K562 (cell line): ENCODE results near the gene ZCCHC3. TPM values are rescaled to one million over a fixed set of nuclear protein-coding genes. Genes with fewer than 3 reads are reported as not detected.
A peak's percentile ranks its signal among the peaks of the same experiment; 100 is the strongest.

ENCODE experiments used
- BHLHE40 ChIP-seq: IDR thresholded peaks from 2 replicates; pipeline ENCODE4 v1.6.1; 2011; ENCODE audit warnings: low read length, improper control_type of control experiment
- CCNT2 ChIP-seq: IDR thresholded peaks from 2 replicates; pipeline ENCODE4 v1.6.1; 2011; ENCODE audit warnings: borderline replicate concordance, low read depth, mild to moderate bottlenecking, moderate library complexity, mixed read lengths, low read length; ENCODE audit not compliant: insufficient read length; ENCODE audit errors: extremely low read depth
- E2F5 ChIP-seq: sonication (generic); formaldehyde crosslinking; IDR thresholded peaks from 2 replicates; pipeline ENCODE4 v1.8.0; 2022; ENCODE audit warnings: mild to moderate bottlenecking, missing genetic modification reagents
- FOS ChIP-seq: IDR thresholded peaks from 3 replicates; pipeline ENCODE4 v1.6.1; 2011; ENCODE audit not compliant: insufficient read length; ENCODE audit errors: extremely low read depth
- GMEB1 ChIP-seq: fragments of 250-450 bp; sonication (Bioruptor Pico); IDR thresholded peaks from 2 replicates; pipeline ENCODE4 v1.4.0; 2020; ENCODE audit warnings: mild to moderate bottlenecking
- IRF1 ChIP-seq: sonication (generic); formaldehyde crosslinking; IDR thresholded peaks from 2 replicates; pipeline ENCODE4 v1.8.0; 2022; ENCODE audit warnings: missing genetic modification reagents, mild to moderate bottlenecking, borderline replicate concordance
- KLF6 ChIP-seq: fragments of 250-450 bp; sonication (Bioruptor Pico); IDR thresholded peaks from 2 replicates; pipeline ENCODE4 v1.4.0; 2020; ENCODE audit warnings: mild to moderate bottlenecking, moderate library complexity, borderline replicate concordance
- MAFG ChIP-seq: fragments of 450-650 bp; conservative IDR thresholded peaks from 2 replicates; pipeline ENCODE4 v1.6.1; 2016; ENCODE audit warnings: missing genetic modification characterization, missing compliant biosample characterization
- NFE2L1 ChIP-seq: fragments of 450-650 bp; IDR thresholded peaks from 2 replicates; pipeline ENCODE4 v1.6.1; 2016; ENCODE audit warnings: missing genetic modification characterization, low read depth, mild to moderate bottlenecking, missing compliant biosample characterization, moderate library complexity, borderline replicate concordance
- SAFB2 ChIP-seq: fragments of 200-400 bp; formaldehyde crosslinking; IDR thresholded peaks from 2 replicates; pipeline ENCODE4 v1.6.1; 2018; ENCODE audit warnings: borderline replicate concordance, low read length, low read depth, moderate library complexity; ENCODE audit not compliant: severe bottlenecking
- TAF7 ChIP-seq: fragments of 450-650 bp; IDR thresholded peaks from 2 replicates; pipeline ENCODE4 v1.6.1; 2016; ENCODE audit warnings: missing genetic modification characterization, missing compliant biosample characterization
- TAL1 ChIP-seq: fragments of 450-650 bp; IDR thresholded peaks from 2 replicates; pipeline ENCODE4 v1.6.1; 2016; ENCODE audit warnings: mild to moderate bottlenecking
- ZNF174 ChIP-seq: fragments of 250-450 bp; sonication (Bioruptor Pico); IDR thresholded peaks from 2 replicates; pipeline ENCODE4 v1.4.0; 2020; ENCODE audit warnings: mild to moderate bottlenecking
- ZNF24 ChIP-seq: fragments of 450-650 bp; IDR thresholded peaks from 2 replicates; pipeline ENCODE4 v1.6.1; 2016
- ZNF444 ChIP-seq: fragments of 250-450 bp; sonication (Bioruptor Pico); IDR thresholded peaks from 2 replicates; pipeline ENCODE4 v1.4.0; 2020; ENCODE audit warnings: mild to moderate bottlenecking, moderate library complexity
- ZNF592 ChIP-seq: fragments of 450-650 bp; IDR thresholded peaks from 2 replicates; pipeline ENCODE4 v1.6.1; 2017; ENCODE audit warnings: antibody characterized with exemption, mild to moderate bottlenecking
- ZNF79 ChIP-seq: fragments of 250-450 bp; sonication (Bioruptor Pico); IDR thresholded peaks from 2 replicates; pipeline ENCODE4 v1.4.0; 2020; ENCODE audit warnings: low read depth, mild to moderate bottlenecking, moderate library complexity
- polyA plus RNA-seq, 8 experiments: library from polyadenylated mRNA; depleted of rRNA in 4 of 8; stranded (reverse) in 5 of 8; unstranded in 3 of 8; fragments of >200 nt; fragmentation: Nextera tagmentation in 2 of 8; fragmentation: Illumina TruSeq in 1 of 8; extraction: Ambion mirVana in 2 of 8; extraction: Trizol in 1 of 8; gene quantifications; 2 replicates each; pipeline versions ENCODE4 v1.2.1 to v1.2.3, GENCODE V29; 2011 to 2014; ENCODE audit warnings: inconsistent platforms in 1 of 8, missing spikeins in 1 of 8
- total RNA-seq, 7 experiments: library from RNA; depleted of rRNA in 6 of 7; stranded (reverse); fragments of >200 nt in 6 of 7; fragmentation: Illumina TruSeq in 2 of 7; extraction: Trizol in 2 of 7; gene quantifications; 2 replicates each; pipeline versions ENCODE4 v1.2.1 to v1.2.3, GENCODE V29; 2011 to 2021; ENCODE audit warnings: low replicate concordance in 1 of 7

ZCCHC3 gene
- total and polyA plus RNA-seq, 9 of the 15 experiments (the other 6 are each of a cell fraction or from before 2014, with no cell fraction given) = 2.8 to 23.3 (median 16.5) TPM

- TF ChIP-seq TAF7 (no peak), GMEB1 (no peak), KLF6 (CRISPR knock-in tag) (no peak), CCNT2 (peak; percentile 87), ZNF24 (no peak), ZNF592 (peak; percentile 37; the same call in 1 of the 2 replicates), SAFB2 (no peak), NFE2L1 (tag) (no peak), ZNF79 (CRISPR knock-in tag) (no peak), IRF1 (CRISPR knock-in tag) (no peak; the same call in 1 of the 2 replicates), BHLHE40 (peak; percentile 97), E2F5 (0 out of 2 replicates have a peak, but pooled peaks have one; percentile 83), ZNF174 (no peak), FOS (no peak), MAFG (tag) (no peak), TAL1 (no peak), ZNF444 (CRISPR knock-in tag) (no peak)
Measured at GRCh38 chr20:324177-325044, 27.0 kb downstream of the ZCCHC3 start (continued).
